ENCODE measurements around the gene PSMA4.
"Not testable (repeated sequence)": the region's sequence is repeated elsewhere in the genome, so short reads cannot be mapped to it uniquely, and the experiment has no call there.

Gene PSMA4

DNA sequence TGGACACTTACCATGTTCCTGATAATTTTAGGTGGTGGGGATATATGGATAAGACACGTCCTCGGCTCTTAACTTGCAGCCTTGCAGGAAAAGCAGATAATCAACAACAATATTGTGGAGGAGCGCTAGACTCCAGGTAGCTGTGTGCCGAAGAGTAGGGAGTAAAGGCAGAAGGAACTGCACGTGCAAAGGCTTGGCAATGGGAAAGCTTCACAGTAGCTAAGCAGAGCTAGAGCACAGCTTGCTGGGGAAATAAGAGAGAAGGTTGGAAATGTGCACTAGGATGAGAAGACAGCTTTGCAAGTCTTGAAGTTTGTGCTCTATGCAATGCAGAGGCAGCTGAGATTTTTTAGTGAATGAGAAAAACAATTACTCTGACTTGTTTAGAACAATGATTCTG, 12.4 kb downstream of the PSMA4 start:
- H3K27me3 ChIP-seq (ENCODE audit: control insufficient read depth in 1 of 2, insufficient read depth in 2 of 2, low read length in 2 of 2), result no peaks in the 10 kb centered on the region

DNA sequence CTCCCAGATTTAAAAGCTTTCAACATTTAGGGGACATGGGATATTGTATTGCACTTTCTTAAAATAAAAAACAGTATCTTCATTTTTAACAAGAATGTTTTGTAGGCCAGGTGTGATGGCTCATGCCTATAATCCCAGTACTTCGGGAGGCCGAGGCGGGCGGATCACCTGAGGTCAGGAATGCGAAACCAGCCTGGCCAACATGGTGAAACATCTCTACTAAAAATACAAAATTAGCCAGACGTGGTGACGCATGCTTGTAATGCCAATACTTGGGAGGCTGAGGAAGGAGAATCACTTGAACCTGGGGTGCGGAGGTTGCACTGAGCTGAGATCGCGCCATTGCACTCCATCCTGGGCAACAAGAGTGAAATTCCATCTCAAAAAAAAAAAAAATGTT, 20.0 kb downstream of the PSMA4 start:
- H3K4me3 ChIP-seq (ENCODE audit: low read depth in 1 of 2, low read length in 2 of 2); H3K27ac ChIP-seq (ENCODE audit: low read depth, low read length); H3K9me3 ChIP-seq (ENCODE audit: low read length); H3K9ac ChIP-seq (ENCODE audit: low read length); H3K36me3 ChIP-seq (ENCODE audit: insufficient read depth, low read length); H3K4me1 ChIP-seq (ENCODE audit: insufficient read depth, low read length); H3K27me3 ChIP-seq (ENCODE audit: control insufficient read depth in 1 of 2, insufficient read depth in 2 of 2, low read length in 2 of 2): not testable (repeated sequence)

More for the DNA sequence above, 12.4 kb downstream of the PSMA4 start:
- Histone ChIP-seq H3K9me3 (ENCODE audit: low read length) (no peaks in the 10 kb centered on the region), H3K9ac (ENCODE audit: low read length) (no peak overlapping the region), H3K27ac (ENCODE audit: low read depth, low read length) (no peak overlapping the region), H3K4me3 (ENCODE audit: low read depth in 1 of 2, low read length in 2 of 2) (no peak overlapping the region), H3K36me3 (ENCODE audit: insufficient read depth, low read length) (peaks cover 37% of the 10 kb centered on the region), H3K4me1 (ENCODE audit: insufficient read depth, low read length) (no peaks in the 10 kb centered on the region)

DNA sequence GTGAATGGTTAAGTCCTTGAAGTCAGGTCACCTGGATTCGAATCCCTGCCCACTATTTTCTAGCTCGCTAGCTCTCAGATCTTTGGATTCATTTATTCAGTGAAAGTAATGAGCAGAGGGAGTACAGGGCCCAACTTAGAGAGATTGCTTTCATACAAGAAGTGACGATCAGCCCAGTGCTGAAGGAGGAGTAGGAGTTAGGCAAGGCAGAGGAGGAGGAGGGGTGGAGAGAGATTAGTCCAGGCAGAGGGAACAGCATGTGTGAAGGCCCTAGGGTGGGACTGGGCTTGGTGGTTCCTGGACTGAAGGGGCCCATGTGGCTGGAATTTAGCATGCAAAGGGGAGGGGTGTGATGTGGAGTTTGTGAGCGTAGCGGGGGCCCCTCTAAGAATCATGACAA, 21.2 kb downstream of the PSMA4 start:
- Histone ChIP-seq H3K36me3 (ENCODE audit: insufficient read depth, low read length) (no peaks in the 10 kb centered on the region), H3K27me3 (ENCODE audit: control insufficient read depth in 1 of 2, insufficient read depth in 2 of 2, low read length in 2 of 2) (no peaks in the 10 kb centered on the region), H3K27ac (ENCODE audit: low read depth, low read length) (no peak overlapping the region), H3K9me3 (ENCODE audit: low read length) (no peaks in the 10 kb centered on the region), H3K9ac (ENCODE audit: low read length) (no peak overlapping the region), H3K4me3 (ENCODE audit: low read depth in 1 of 2, low read length in 2 of 2) (no peak overlapping the region), H3K4me1 (ENCODE audit: insufficient read depth, low read length) (peaks cover 12% of the 10 kb centered on the region)

DNA sequence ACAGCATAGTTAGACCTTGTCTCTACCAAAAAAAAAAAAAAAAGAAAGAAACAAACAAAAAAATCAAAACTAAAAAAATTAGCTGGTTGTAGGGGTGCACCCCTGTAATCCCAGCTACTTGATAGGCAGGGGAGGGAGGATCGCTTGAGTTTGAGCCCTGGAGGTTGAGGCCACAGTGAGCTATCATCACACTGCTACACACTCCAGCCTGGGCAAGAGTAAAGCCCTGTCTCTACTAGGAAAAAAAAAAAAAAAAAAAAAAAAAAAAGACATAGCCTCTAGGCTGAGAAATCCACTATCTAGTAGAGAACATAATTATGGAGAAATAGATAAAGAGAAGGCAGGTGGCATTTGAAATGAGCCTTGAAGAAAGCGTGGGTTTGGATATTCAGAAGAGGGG, 22.8 kb downstream of the PSMA4 start:
- H3K36me3 ChIP-seq (ENCODE audit: insufficient read depth, low read length), result no peaks in the 10 kb centered on the region
- H3K4me3 ChIP-seq (ENCODE audit: low read depth in 1 of 2, low read length in 2 of 2), result no peak overlapping the region
- peaks cover 12% of the 10 kb centered on the region for H3K4me1 ChIP-seq (ENCODE audit: insufficient read depth, low read length)
- H3K27me3 ChIP-seq (ENCODE audit: control insufficient read depth in 1 of 2, insufficient read depth in 2 of 2, low read length in 2 of 2), result no peaks in the 10 kb centered on the region
- H3K9me3 ChIP-seq (ENCODE audit: low read length), result no peaks in the 10 kb centered on the region
- H3K27ac ChIP-seq (ENCODE audit: low read depth, low read length), result no peak overlapping the region
- no peak overlapping the region for H3K9ac ChIP-seq (ENCODE audit: low read length)

DNA sequence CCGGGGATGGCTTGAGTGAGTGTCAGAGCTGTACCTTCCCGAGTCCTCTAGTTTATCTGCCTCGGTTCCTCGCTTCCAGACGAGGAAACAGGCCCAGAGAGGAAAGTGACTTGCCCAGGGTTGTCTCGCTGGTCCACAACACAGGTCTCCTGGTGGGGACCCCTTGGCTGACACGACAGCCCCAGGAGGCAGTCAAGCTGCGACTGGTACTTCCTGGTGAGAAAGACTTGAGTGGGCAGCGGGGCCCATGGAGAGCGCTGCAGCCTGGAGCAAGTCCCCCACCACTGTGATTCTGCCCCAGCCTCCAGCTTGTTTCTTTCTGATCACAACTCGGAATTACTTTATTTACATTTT, 24.5 kb downstream of the PSMA4 start:
- no peaks in the 10 kb centered on the region for H3K9me3 ChIP-seq (ENCODE audit: low read length)
- no peak overlapping the region for H3K27ac ChIP-seq (ENCODE audit: low read depth, low read length)
- H3K27me3 ChIP-seq (ENCODE audit: control insufficient read depth in 1 of 2, insufficient read depth in 2 of 2, low read length in 2 of 2), result no peaks in the 10 kb centered on the region
- H3K36me3 ChIP-seq (ENCODE audit: insufficient read depth, low read length), result no peaks in the 10 kb centered on the region
- peaks cover 12% of the 10 kb centered on the region for H3K4me1 ChIP-seq (ENCODE audit: insufficient read depth, low read length)
- H3K9ac ChIP-seq (ENCODE audit: low read length), result no peak overlapping the region
- peak overlapping the region; percentile 55 to 76 for H3K4me3 ChIP-seq (ENCODE audit: low read depth in 1 of 2, low read length in 2 of 2)

DNA sequence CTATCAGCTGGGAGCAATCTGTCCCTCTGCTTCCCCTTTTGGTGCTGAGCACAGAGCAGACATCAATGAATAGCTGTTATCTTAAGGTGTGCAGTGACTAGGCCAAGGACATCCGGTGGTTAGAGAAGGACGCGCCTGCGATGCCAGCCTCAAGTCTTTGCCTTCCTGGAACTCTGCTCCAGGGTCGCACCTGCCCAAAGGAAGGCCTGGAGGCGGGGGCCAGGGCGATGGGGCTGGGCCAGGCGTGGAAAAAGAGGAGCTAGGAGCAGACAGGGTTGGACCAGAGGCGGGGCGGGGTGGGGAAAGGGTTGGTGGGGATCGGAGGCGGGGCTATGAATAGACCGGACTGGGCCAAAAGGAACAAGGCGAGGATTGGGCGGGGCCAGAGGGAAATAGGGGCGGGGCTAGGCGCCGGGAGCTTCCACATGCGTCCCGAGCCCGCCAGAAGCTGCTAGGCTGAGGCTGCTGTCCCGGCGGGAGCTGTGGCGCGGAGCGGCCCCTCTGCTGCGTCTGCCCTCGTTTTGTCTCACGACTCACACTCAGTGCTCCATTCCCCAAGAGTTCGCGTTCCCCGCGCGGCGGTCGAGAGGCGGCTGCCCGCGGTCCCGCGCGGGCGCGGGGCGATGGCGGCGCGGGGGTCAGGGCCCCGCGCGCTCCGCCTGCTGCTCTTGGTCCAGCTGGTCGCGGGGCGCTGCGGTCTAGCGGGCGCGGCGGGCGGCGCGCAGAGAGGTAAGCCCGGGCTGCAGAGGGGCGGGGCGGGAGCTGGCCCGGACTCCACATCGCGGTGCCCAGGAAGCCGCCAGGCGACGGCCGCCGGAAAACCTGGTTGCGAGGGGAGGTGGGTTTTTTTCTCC, 25.1 kb downstream of the PSMA4 start, which contains the start of gene CHRNA5:
Gene CHRNA5 (plus strand): TSS at position 424 of the 854 bp plus-strand sequence. CDS start 200 bp downstream, at position 624.
- peaks cover 12% of the 10 kb centered on the region for H3K4me1 ChIP-seq (ENCODE audit: insufficient read depth, low read length)
- H3K9me3 ChIP-seq (ENCODE audit: low read length), result no peaks in the 10 kb centered on the region
- peak within 1 kb of the TSS; percentile 75 for H3K27ac ChIP-seq (ENCODE audit: low read depth, low read length)
- H3K36me3 ChIP-seq (ENCODE audit: insufficient read depth, low read length), result no peaks in the 10 kb centered on the region
- H3K27me3 ChIP-seq (ENCODE audit: control insufficient read depth in 1 of 2, insufficient read depth in 2 of 2, low read length in 2 of 2), result no peaks in the 10 kb centered on the region
- H3K9ac ChIP-seq (ENCODE audit: low read length), result peak within 1 kb of the TSS; percentile 40
- peak within 1 kb of the TSS; percentile 55 to 76 for H3K4me3 ChIP-seq (ENCODE audit: low read depth in 1 of 2, low read length in 2 of 2)

DNA sequence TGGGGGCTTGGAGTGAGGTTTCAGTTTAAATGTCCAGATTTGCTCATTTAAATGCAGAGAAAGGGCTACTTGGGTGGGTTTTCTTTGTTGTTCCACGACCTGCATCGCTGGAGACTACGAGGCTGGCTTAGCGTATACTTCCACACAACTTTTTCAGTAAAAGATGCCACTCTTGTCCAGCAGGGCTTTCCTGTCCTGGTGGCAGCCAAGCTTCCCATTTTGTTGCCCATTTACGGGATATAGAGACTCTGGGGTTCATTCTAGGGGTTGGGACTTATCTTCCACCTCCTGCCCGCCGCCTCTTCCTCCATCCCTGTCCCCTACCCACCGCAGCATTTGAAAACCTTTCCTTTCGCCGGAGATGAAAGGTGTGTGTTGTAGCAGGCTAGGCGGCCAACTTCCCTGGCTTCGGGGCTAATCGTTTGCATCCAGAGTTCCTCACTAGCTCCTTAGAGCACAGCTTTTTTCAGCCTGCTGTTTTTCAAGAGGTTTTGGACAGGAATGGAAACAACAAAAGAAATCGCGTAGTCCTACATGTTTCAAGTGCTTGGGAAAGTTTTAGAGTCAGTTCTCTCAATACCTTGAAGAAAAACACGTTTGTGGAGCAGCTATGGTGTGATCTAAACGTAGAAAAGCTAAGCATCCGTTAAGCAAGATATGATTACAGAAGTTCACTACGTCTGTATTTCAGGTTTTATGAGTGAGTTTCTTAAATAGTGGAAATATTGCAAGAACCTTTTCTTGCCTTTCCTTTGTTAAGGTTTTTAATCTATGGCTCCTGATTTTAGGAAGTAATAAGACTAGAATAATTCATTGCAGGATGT, 25.9 kb downstream of the PSMA4 start:
- H3K27me3 ChIP-seq (ENCODE audit: control insufficient read depth in 1 of 2, insufficient read depth in 2 of 2, low read length in 2 of 2), result no peaks in the 10 kb centered on the region
- H3K36me3 ChIP-seq (ENCODE audit: insufficient read depth, low read length), result no peaks in the 10 kb centered on the region
- H3K4me3 ChIP-seq (ENCODE audit: low read depth in 1 of 2, low read length in 2 of 2), result peak overlapping the region; percentile 55 to 76
- peak overlapping the region; percentile 40 for H3K9ac ChIP-seq (ENCODE audit: low read length)
- H3K27ac ChIP-seq (ENCODE audit: low read depth, low read length), result peak overlapping the region; percentile 36
- no peaks in the 10 kb centered on the region for H3K9me3 ChIP-seq (ENCODE audit: low read length)
- H3K4me1 ChIP-seq (ENCODE audit: insufficient read depth, low read length), result peaks cover 12% of the 10 kb centered on the region

DNA sequence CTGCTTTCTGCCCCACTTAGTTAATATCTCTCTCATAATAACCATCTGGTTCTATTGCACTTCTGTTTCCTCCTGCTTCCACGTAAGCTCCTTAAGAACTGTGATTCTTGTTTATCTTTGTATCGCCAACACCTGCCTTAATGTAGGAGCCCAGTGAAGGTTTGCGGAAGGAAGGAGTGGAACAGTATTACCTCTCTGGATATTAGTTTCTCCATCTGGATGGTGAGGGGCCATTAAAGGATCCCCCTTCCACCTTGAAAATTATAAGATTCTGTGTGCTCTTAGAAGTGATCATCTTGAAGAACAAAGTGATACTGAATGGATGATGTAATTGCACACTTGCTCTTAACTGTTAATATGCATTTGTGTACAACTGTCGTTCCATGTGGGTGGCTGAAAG, 27.3 kb downstream of the PSMA4 start:
- H3K27ac ChIP-seq (ENCODE audit: low read depth, low read length), result no peak overlapping the region
- no peak overlapping the region for H3K9ac ChIP-seq (ENCODE audit: low read length)
- H3K4me3 ChIP-seq (ENCODE audit: low read depth in 1 of 2, low read length in 2 of 2), result no peak overlapping the region
- no peaks in the 10 kb centered on the region for H3K9me3 ChIP-seq (ENCODE audit: low read length)
- H3K27me3 ChIP-seq (ENCODE audit: control insufficient read depth in 1 of 2, insufficient read depth in 2 of 2, low read length in 2 of 2), result no peaks in the 10 kb centered on the region
- no peaks in the 10 kb centered on the region for H3K36me3 ChIP-seq (ENCODE audit: insufficient read depth, low read length)
- peaks cover 12% of the 10 kb centered on the region for H3K4me1 ChIP-seq (ENCODE audit: insufficient read depth, low read length)

DNA sequence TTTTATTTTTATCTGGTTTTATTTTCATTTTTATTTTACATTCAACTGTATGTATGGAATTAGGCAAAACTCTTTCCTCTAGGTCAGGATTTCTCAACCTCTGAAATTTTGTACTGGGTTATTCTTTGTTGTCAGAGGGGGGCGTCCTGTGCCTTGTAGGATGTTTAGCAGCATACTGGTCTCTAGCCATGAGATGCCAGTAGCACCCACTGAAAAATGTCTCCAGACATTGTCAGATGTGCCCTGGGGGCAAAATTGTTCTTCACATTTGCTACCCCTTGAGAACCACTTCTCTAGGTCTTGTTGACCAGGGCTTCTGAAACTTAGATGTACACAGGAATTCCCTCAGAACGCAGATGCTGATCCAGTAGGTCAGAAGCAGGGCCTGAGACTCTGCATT, 30.5 kb downstream of the PSMA4 start:
- Histone ChIP-seq H3K4me1 (ENCODE audit: insufficient read depth, low read length) (peaks cover 6% of the 10 kb centered on the region), H3K36me3 (ENCODE audit: insufficient read depth, low read length) (no peaks in the 10 kb centered on the region), H3K4me3 (ENCODE audit: low read depth in 1 of 2, low read length in 2 of 2) (no peak overlapping the region), H3K27ac (ENCODE audit: low read depth, low read length) (no peak overlapping the region), H3K27me3 (ENCODE audit: control insufficient read depth in 1 of 2, insufficient read depth in 2 of 2, low read length in 2 of 2) (no peaks in the 10 kb centered on the region), H3K9ac (ENCODE audit: low read length) (no peak overlapping the region), H3K9me3 (ENCODE audit: low read length) (no peaks in the 10 kb centered on the region)

DNA sequence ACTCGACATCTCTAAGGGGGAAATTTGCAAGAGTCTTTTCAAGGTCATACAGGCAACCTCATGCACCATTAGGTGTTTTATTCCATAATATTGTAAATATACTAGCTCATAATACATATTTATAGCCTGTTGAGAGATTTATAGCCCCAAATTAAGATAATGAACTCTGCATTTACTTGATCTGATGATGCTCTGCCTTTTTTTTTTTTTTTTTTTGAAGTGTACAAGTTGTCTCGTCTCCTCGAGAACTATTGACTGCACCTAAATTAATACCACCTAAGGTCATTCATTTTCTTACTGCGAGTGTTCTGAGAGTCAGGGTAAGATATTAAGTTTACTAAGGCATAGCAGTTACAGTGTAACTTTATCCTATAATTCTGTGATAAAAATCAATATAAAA, 31.1 kb downstream of the PSMA4 start:
- Histone ChIP-seq H3K36me3 (ENCODE audit: insufficient read depth, low read length) (no peaks in the 10 kb centered on the region), H3K4me1 (ENCODE audit: insufficient read depth, low read length) (no peaks in the 10 kb centered on the region), H3K9ac (ENCODE audit: low read length) (no peak overlapping the region), H3K27me3 (ENCODE audit: control insufficient read depth in 1 of 2, insufficient read depth in 2 of 2, low read length in 2 of 2) (no peaks in the 10 kb centered on the region), H3K27ac (ENCODE audit: low read depth, low read length) (no peak overlapping the region), H3K4me3 (ENCODE audit: low read depth in 1 of 2, low read length in 2 of 2) (no peak overlapping the region), H3K9me3 (ENCODE audit: low read length) (no peaks in the 10 kb centered on the region)

DNA sequence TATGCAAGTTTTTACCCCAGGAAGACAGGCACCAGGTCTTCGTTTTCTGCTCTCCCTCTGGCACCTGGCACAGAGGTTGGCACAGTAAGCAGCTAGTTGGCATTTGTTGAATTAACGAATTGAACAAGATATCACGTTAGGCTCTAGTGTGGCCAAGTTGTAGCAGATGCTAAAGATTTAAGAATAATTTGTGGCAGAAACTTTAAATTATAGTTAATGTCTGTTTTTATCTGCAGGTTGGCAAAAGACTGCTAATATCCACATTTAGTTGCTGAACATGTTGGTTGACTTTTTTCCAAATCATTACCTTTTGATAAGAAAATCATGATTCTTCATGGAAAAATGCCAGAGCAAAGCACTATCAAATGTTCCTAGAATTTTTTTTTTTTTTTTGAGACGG, 33.2 kb downstream of the PSMA4 start:
- H3K9me3 ChIP-seq (ENCODE audit: low read length), result no peaks in the 10 kb centered on the region

More for the DNA sequence above, 33.2 kb downstream of the PSMA4 start:
- Histone ChIP-seq H3K27me3 (ENCODE audit: control insufficient read depth in 1 of 2, insufficient read depth in 2 of 2, low read length in 2 of 2) (no peaks in the 10 kb centered on the region), H3K27ac (ENCODE audit: low read depth, low read length) (no peak overlapping the region), H3K9ac (ENCODE audit: low read length) (no peak overlapping the region), H3K4me3 (ENCODE audit: low read depth in 1 of 2, low read length in 2 of 2) (no peak overlapping the region), H3K36me3 (ENCODE audit: insufficient read depth, low read length) (no peaks in the 10 kb centered on the region), H3K4me1 (ENCODE audit: insufficient read depth, low read length) (no peaks in the 10 kb centered on the region)

All from muscle layer of colon (tissue), 2 donors.